Small intestine (tissue), 7 donors: ENCODE results near the gene POTEB3. TPM values are rescaled to one million over a fixed set of nuclear protein-coding genes. Genes with fewer than 3 reads are reported as not detected.
"Not testable (repeated sequence)": the region's sequence is repeated elsewhere in the genome, so short reads cannot be mapped to it uniquely, and the experiment has no call there.

ENCODE experiments used
- DNase-seq, 2 donors: peaks; one replicate each; pipeline versions ENCODE4 v3.0.0 to v3.0.0-alpha.2; 2013
- FAIRE-seq: peaks from 2 replicates; lab custom pipeline; 2012; peaks lifted over from hg19 to GRCh38; lab: Jason Lieb, UNC
- H3K27ac ChIP-seq, 3 donors: one replicate each; pipeline ENCODE4 v1.5.1; 2013; ENCODE audit warnings: low read length in 2 of 3, mild to moderate bottlenecking in 2 of 3, control low read depth in 1 of 3, inconsistent platforms in 1 of 3, low read depth in 1 of 3, moderate library complexity in 1 of 3
- H3K27me3 ChIP-seq, 3 donors: one replicate each; pipeline ENCODE4 v1.6.1; 2013; ENCODE audit warnings: low read length in 3 of 3, inconsistent platforms in 1 of 3; ENCODE audit not compliant: control insufficient read depth in 3 of 3, insufficient read depth in 3 of 3
- H3K36me3 ChIP-seq, 3 donors: one replicate each; pipeline ENCODE4 v1.6.1; 2013; ENCODE audit warnings: low read length in 3 of 3, inconsistent platforms in 1 of 3, low read depth in 1 of 3, mild to moderate bottlenecking in 1 of 3, moderate library complexity in 1 of 3; ENCODE audit not compliant: control insufficient read depth in 3 of 3, insufficient read depth in 2 of 3
- H3K4me1 ChIP-seq, 3 donors: one replicate each; pipeline ENCODE4 v1.6.1; 2013; ENCODE audit warnings: low read length in 2 of 3, inconsistent platforms in 1 of 3, low read depth in 1 of 3, mild to moderate bottlenecking in 1 of 3, moderate library complexity in 1 of 3; ENCODE audit not compliant: control insufficient read depth in 3 of 3, insufficient read depth in 2 of 3
- H3K4me3 ChIP-seq, 3 donors: one replicate each; pipeline ENCODE4 v1.5.1; 2013; ENCODE audit warnings: low read length in 3 of 3, control low read depth in 1 of 3, inconsistent platforms in 1 of 3, low read depth in 1 of 3, mild to moderate bottlenecking in 1 of 3, moderate library complexity in 1 of 3
- H3K9me3 ChIP-seq, 2 donors: one replicate each; pipeline ENCODE4 v1.6.1; 2013; ENCODE audit warnings: low read depth in 1 of 2, low read length in 1 of 2; ENCODE audit not compliant: control insufficient read depth in 2 of 2, insufficient read depth in 1 of 2
- WGBS, 3 donors: extraction: QIAGEN DNeasy Blood & Tissue Kit; methylation state at CpG; one replicate each; pipeline ENCODE4 v1.1.7; 2013; 5-methylcytosine and 5-hydroxymethylcytosine counted together
- polyA plus RNA-seq, 4 donors: library from polyadenylated mRNA; stranded (reverse) in 3 of 4; unstranded in 1 of 4; fragments of 200-250 nt in 3 of 4; fragments of 120-200 nt in 1 of 4; gene quantifications; one replicate each; pipeline versions ENCODE4 v1.2.1 to v1.2.3, GENCODE V29; 2013
- donor health status: healthy with polysubstance abuse.
- donor health status: control.
- donor health status: control.
- donor health status: Bipolar disorder and iron deficiency.
- donor health status: healthy.

Gene POTEB3
- polyA plus RNA-seq, 4 donors, result not detected

- 87 to 88% methylated on average over 1 of the region's 2 CpGs; no CpG with 5 or more reads in 1 of the 3 donors for WGBS, 3 donors
- DNase-seq, H3K4me1 ChIP-seq, H3K27ac ChIP-seq, H3K36me3 ChIP-seq, FAIRE-seq, H3K9me3 ChIP-seq, H3K4me3 ChIP-seq, H3K27me3 ChIP-seq: not testable (repeated sequence)
Measured at GRCh38 chr15:21397656-21398055, 42.6 kb downstream of the POTEB3 start.

- not testable (repeated sequence) for H3K4me1 ChIP-seq, FAIRE-seq, H3K36me3 ChIP-seq, H3K4me3 ChIP-seq, H3K27ac ChIP-seq, DNase-seq, H3K9me3 ChIP-seq, H3K27me3 ChIP-seq
- WGBS, 3 donors, result 81% methylated on average over 1 of the region's 2 CpGs; no CpG with 5 or more reads in 2 of the 3 donors
Measured at GRCh38 chr15:21397186-21397585, 43.1 kb downstream of the POTEB3 start.

- FAIRE-seq, H3K36me3 ChIP-seq, H3K4me3 ChIP-seq, DNase-seq, H3K4me1 ChIP-seq, H3K27me3 ChIP-seq, H3K9me3 ChIP-seq, H3K27ac ChIP-seq: not testable (repeated sequence)
- WGBS, 3 donors, result 93% methylated on average over 3 to 16 of the region's 25 CpGs; no CpG with 5 or more reads in 1 of the 3 donors
Measured at GRCh38 chr15:21385961-21386360, 54.3 kb downstream of the POTEB3 start.

- not testable (repeated sequence) for FAIRE-seq, H3K27me3 ChIP-seq, H3K9me3 ChIP-seq, DNase-seq, H3K36me3 ChIP-seq, H3K4me3 ChIP-seq, H3K27ac ChIP-seq, H3K4me1 ChIP-seq
- 90 to 91% methylated on average over 4 to 5 of the region's 24 CpGs; no CpG with 5 or more reads in 1 of the 3 donors for WGBS, 3 donors
Measured at GRCh38 chr15:21383866-21384485, 56.3 kb downstream of the POTEB3 start.

- H3K4me3 ChIP-seq, H3K36me3 ChIP-seq, H3K27me3 ChIP-seq, H3K9me3 ChIP-seq, H3K4me1 ChIP-seq, FAIRE-seq, H3K27ac ChIP-seq, DNase-seq: not testable (repeated sequence)
- 85% methylated on average over 16 of the region's 18 CpGs; no CpG with 5 or more reads in 2 of the 3 donors for WGBS, 3 donors
Measured at GRCh38 chr15:21373682-21374081, 66.6 kb downstream of the POTEB3 start.

GRCh38 chr15:21369177-21369576, 71.1 kb downstream of the POTEB3 start:
- FAIRE-seq, H3K4me3 ChIP-seq, H3K36me3 ChIP-seq, H3K4me1 ChIP-seq, H3K27me3 ChIP-seq, DNase-seq, H3K27ac ChIP-seq, H3K9me3 ChIP-seq: not testable (repeated sequence)
- 95% methylated on average over 12 of the region's 26 CpGs; no CpG with 5 or more reads in 2 of the 3 donors for WGBS, 3 donors

- FAIRE-seq, H3K4me1 ChIP-seq, H3K36me3 ChIP-seq, H3K4me3 ChIP-seq, DNase-seq, H3K27me3 ChIP-seq, H3K27ac ChIP-seq, H3K9me3 ChIP-seq: not testable (repeated sequence)
- 70 to 95% methylated on average over 5 to 13 of the region's 22 CpGs; no CpG with 5 or more reads in 1 of the 3 donors for WGBS, 3 donors
Measured at GRCh38 chr15:21368625-21369024, 71.7 kb downstream of the POTEB3 start.
